Measurements from ENCODE around the gene HMGCS2.
"Not testable (repeated sequence)": the region's sequence is repeated elsewhere in the genome, so short reads cannot be mapped to it uniquely, and the experiment has no call there.

HMGCS2 gene

GRCh38 chr1:119714583-119714982 is 54.1 kb downstream of the HMGCS2 start:
- TF ChIP-seq, protein P1, sequence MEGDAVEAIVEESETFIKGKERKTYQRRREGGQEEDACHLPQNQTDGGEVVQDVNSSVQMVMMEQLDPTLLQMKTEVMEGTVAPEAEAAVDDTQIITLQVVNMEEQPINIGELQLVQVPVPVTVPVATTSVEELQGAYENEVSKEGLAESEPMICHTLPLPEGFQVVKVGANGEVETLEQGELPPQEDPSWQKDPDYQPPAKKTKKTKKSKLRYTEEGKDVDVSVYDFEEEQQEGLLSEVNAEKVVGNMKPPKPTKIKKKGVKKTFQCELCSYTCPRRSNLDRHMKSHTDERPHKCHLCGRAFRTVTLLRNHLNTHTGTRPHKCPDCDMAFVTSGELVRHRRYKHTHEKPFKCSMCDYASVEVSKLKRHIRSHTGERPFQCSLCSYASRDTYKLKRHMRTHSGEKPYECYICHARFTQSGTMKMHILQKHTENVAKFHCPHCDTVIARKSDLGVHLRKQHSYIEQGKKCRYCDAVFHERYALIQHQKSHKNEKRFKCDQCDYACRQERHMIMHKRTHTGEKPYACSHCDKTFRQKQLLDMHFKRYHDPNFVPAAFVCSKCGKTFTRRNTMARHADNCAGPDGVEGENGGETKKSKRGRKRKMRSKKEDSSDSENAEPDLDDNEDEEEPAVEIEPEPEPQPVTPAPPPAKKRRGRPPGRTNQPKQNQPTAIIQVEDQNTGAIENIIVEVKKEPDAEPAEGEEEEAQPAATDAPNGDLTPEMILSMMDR (IDR thresholded peaks at IDR 0.05; ENCODE audit: insufficient read depth, low read depth, low read length, missing control alignments): no peak
- no peak for DNase-seq (ENCODE audit: low read depth)
- H3K4me3 ChIP-seq (ENCODE audit: low read depth, low read length): no peak overlapping the region

- no peak for DNase-seq (ENCODE audit: low read depth)
- H3K4me3 ChIP-seq (ENCODE audit: low read depth, low read length): no peak overlapping the region
- TF ChIP-seq, protein P1 (IDR thresholded peaks at IDR 0.05; ENCODE audit: insufficient read depth, low read depth, low read length, missing control alignments): no peak
Observed at GRCh38 chr1:119713749-119714456, 54.8 kb downstream of the HMGCS2 start.

DNA sequence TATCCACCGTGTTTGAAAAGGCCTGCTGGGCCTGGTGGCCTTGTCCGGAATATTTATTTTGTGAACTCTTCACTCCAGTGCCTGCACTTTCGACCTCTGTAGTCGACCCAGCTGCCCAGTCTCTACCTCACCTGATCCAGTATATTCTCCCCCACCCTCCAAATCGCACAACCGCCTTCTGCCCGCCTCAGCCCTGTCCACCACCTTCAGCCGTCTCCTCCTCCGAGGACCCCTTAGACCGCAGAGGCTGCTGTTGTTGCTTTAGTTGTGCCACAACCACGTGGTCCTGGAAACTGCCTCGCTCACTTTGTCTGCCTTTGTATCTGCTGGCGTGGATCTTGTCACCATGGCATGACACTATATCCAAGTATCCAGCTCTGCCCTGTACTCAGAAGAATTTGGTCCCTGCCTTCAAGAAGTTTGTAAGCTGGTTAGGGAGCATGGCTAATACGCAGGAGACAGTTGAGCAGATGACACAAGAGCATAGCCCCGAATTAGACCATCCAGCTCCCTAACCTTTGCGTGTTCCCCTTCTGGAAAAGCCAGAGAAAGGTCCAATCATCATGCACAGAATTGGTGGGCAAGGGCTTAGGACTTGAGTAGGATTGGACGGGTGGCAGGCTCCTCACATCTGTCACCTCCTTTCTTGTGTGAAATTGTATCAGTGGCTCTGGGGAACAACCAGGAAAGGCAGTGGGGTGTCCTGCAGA is 55.5 kb downstream of the HMGCS2 start:
- DNase-seq (ENCODE audit: low read depth): no peak
- H3K4me3 ChIP-seq (ENCODE audit: low read depth, low read length): no peak overlapping the region
- TF ChIP-seq, protein P1 (IDR thresholded peaks at IDR 0.05; ENCODE audit: insufficient read depth, low read depth, low read length, missing control alignments): no peak

GRCh38 chr1:119712342-119713038 is 56.2 kb downstream of the HMGCS2 start:
- H3K4me3 ChIP-seq (ENCODE audit: low read depth, low read length): peak overlapping the region; percentile 63
- TF ChIP-seq, protein P1 (IDR thresholded peaks at IDR 0.05; ENCODE audit: insufficient read depth, low read depth, low read length, missing control alignments): no peak
- peak; percentile 50 for DNase-seq (ENCODE audit: low read depth)

DNA sequence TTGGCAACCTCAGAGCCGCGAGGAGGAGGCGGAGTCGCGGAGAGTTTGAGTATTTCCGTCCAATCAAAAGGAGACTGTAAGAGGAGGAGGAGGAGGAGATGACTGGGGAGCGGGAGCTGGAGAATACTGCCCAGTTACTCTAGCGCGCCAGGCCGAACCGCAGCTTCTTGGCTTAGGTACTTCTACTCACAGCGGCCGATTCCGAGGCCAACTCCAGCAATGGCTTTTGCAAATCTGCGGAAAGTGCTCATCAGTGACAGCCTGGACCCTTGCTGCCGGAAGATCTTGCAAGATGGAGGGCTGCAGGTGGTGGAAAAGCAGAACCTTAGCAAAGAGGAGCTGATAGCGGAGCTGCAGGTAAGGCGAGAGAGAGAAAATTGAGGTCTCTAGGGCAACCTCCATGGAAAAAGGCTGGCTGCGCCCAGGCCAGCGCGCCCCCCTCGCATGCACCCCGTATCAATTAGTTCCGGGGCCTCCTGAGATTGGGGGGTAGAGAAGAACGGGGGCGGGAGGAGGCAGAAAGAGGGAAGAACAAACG is 56.8 kb downstream of the HMGCS2 start, which contains the start of gene PHGDH:
PHGDH (plus strand) TSS at position 131 of the 538 bp plus-strand sequence; CDS start at position 220, 89 bp downstream.
- peak; percentile 60 for DNase-seq (ENCODE audit: low read depth)
- TF ChIP-seq, protein P1 (IDR thresholded peaks at IDR 0.05; ENCODE audit: insufficient read depth, low read depth, low read length, missing control alignments): no peak
- peak within 1 kb of the TSS; percentile 63 for H3K4me3 ChIP-seq (ENCODE audit: low read depth, low read length)

DNA sequence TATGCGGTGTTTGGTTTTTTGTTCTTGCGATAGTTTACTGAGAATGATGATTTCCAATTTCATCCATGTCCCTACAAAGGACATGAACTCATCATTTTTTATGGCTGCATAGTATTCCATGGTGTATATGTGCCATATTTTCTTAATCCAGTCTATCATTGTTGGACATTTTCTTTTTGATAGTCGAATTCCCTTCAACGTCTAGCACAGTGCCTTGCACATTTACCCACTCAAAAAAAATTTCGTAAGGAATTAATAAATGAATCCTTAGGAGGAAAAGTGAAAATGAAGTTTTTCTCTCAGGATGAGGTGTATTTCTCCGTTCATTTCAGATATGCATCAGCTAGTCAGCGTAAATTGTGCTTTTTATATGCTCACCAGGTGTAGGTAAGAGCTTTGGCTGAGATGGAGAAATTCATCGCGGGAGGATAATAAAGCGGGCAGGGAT is 57.3 kb downstream of the HMGCS2 start:
- not testable (repeated sequence) for DNase-seq (ENCODE audit: low read depth)
- peak overlapping the region; percentile 63 for H3K4me3 ChIP-seq (ENCODE audit: low read depth, low read length)

DNA sequence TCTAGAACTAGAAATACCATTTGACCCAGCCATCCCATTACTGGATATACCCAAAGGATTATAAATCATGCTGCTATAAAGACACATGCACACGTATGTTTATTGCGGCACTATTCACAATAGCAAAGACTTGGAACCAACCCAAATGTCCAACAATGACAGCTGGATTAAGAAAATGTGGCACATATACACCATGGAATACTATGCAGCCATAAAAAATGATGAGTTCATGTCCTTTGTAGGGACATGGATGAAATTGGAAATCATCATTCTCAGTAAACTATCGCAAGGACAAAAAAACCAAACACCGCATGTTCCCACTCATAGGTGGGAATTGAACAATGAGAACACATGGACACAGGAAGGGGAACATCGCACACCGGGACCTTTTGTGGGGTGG is 62.1 kb downstream of the HMGCS2 start:
- not testable (repeated sequence) for DNase-seq (ENCODE audit: low read depth); H3K4me3 ChIP-seq (ENCODE audit: low read depth, low read length)
